ENCODE data around the gene CCDC182. TPM values are rescaled to one million over a fixed set of nuclear protein-coding genes. Genes with fewer than 3 reads are reported as not detected.
A peak's percentile ranks its signal among the peaks of the same experiment; 100 is the strongest.

Gene CCDC182
- total and polyA plus RNA-seq, 2 donors from 2014 or later: not detected

- FAIRE-seq: no peak
- no peak overlapping the region for H3K9ac ChIP-seq (ENCODE audit: low read length in 3 of 3)
- no peak overlapping the region for H3K27ac ChIP-seq (ENCODE audit: low read depth in 2 of 2, low read length in 2 of 2)
- no peak for TF ChIP-seq CTCF (IDR thresholded peaks at IDR 0.05; ENCODE audit: borderline replicate concordance, extremely low read depth, insufficient read depth)
- H3K4me3 ChIP-seq (ENCODE audit: low read length in 3 of 3): no peak overlapping the region
- H3K9me3 ChIP-seq (ENCODE audit: control insufficient read depth in 2 of 3, insufficient read depth in 1 of 3, low read length in 3 of 3): no peaks in the 10 kb centered on the region
- DNase-seq: peak in 1 of 5 donors; percentile 33
- intact Hi-C loops (cut with DNase I): no loop called here
- peaks cover 0 to 3% (median 0%) of the 10 kb centered on the region in 3 donors for H3K4me1 ChIP-seq (ENCODE audit: control insufficient read depth in 2 of 3, insufficient read depth in 2 of 3, low read depth in 1 of 3, low read length in 3 of 3)
- no peaks in the 10 kb centered on the region for H3K36me3 ChIP-seq (ENCODE audit: control insufficient read depth in 2 of 3, insufficient read depth in 3 of 3, low read length in 3 of 3)
- no peaks in the 10 kb centered on the region for H3K27me3 ChIP-seq (ENCODE audit: control insufficient read depth, insufficient read depth, low read length)
Measured at GRCh38 chr17:57706761-57707160, 38.3 kb downstream of the CCDC182 start.

GRCh38 chr17:57705921-57706695 lies 39.0 kb downstream of the CCDC182 start:
- Histone ChIP-seq H3K9me3 (ENCODE audit: control insufficient read depth in 2 of 3, insufficient read depth in 1 of 3, low read length in 3 of 3) (no peaks in the 10 kb centered on the region), H3K27me3 (ENCODE audit: control insufficient read depth, insufficient read depth, low read length) (no peaks in the 10 kb centered on the region), H3K36me3 (ENCODE audit: control insufficient read depth in 2 of 3, insufficient read depth in 3 of 3, low read length in 3 of 3) (no peaks in the 10 kb centered on the region), H3K9ac (ENCODE audit: low read length in 3 of 3) (no peak overlapping the region), H3K27ac (ENCODE audit: low read depth in 2 of 2, low read length in 2 of 2) (no peak overlapping the region), H3K4me1 (ENCODE audit: control insufficient read depth in 2 of 3, insufficient read depth in 2 of 3, low read depth in 1 of 3, low read length in 3 of 3) (peaks cover 0 to 3% (median 0%) of the 10 kb centered on the region in 3 donors), H3K4me3 (ENCODE audit: low read length in 3 of 3) (no peak overlapping the region)
- peak in 1 of 5 donors; percentile 43 for DNase-seq
- no peak for FAIRE-seq
- TF ChIP-seq CTCF (IDR thresholded peaks at IDR 0.05; ENCODE audit: borderline replicate concordance, extremely low read depth, insufficient read depth): no peak
- intact Hi-C loops (cut with DNase I): no loop called here

- FAIRE-seq: no peak
- no peak for DNase-seq
- H3K4me1 ChIP-seq (ENCODE audit: control insufficient read depth in 2 of 3, insufficient read depth in 2 of 3, low read depth in 1 of 3, low read length in 3 of 3): peaks cover 0 to 3% (median 3%) of the 10 kb centered on the region in 3 donors
- no peak overlapping the region for H3K9ac ChIP-seq (ENCODE audit: low read length in 3 of 3)
- intact Hi-C loops (cut with DNase I): no loop called here
- H3K9me3 ChIP-seq (ENCODE audit: control insufficient read depth in 2 of 3, insufficient read depth in 1 of 3, low read length in 3 of 3): no peaks in the 10 kb centered on the region
- H3K27me3 ChIP-seq (ENCODE audit: control insufficient read depth, insufficient read depth, low read length): no peaks in the 10 kb centered on the region
- no peak overlapping the region for H3K27ac ChIP-seq (ENCODE audit: low read depth in 2 of 2, low read length in 2 of 2)
- no peak overlapping the region for H3K4me3 ChIP-seq (ENCODE audit: low read length in 3 of 3)
- TF ChIP-seq CTCF (IDR thresholded peaks at IDR 0.05; ENCODE audit: borderline replicate concordance, extremely low read depth, insufficient read depth): no peak
- no peaks in the 10 kb centered on the region for H3K36me3 ChIP-seq (ENCODE audit: control insufficient read depth in 2 of 3, insufficient read depth in 3 of 3, low read length in 3 of 3)
Measured at GRCh38 chr17:57704448-57704847, 40.7 kb downstream of the CCDC182 start.
